Activated naive CD4-positive, alpha-beta T cell treated with anti-CD3 and anti-CD28 coated beads, Interleukin-2, amount 50 U/mL, for 24 hours (primary cell): ENCODE data around the gene ITGA7.
"Not testable (repeated sequence)": the region's sequence is repeated elsewhere in the genome, so short reads cannot be mapped to it uniquely, and the experiment has no call there.

Experiments used
- H3K27ac Mint-ChIP-seq: one replicate; pipeline ENCODE4 v1.8.0; 2021; ENCODE audit warnings: mild to moderate bottlenecking, mixed read lengths
- H3K27me3 Mint-ChIP-seq: one replicate; pipeline ENCODE4 v1.8.0; 2021; ENCODE audit warnings: mixed read lengths
- H3K36me3 Mint-ChIP-seq: one replicate; pipeline ENCODE4 v1.8.0; 2021; ENCODE audit warnings: mixed read lengths
- H3K4me1 Mint-ChIP-seq: one replicate; pipeline ENCODE4 v1.8.0; 2021; ENCODE audit warnings: mixed read lengths
- H3K4me3 Mint-ChIP-seq: one replicate; pipeline ENCODE4 v1.8.0; 2021; ENCODE audit warnings: mild to moderate bottlenecking, mixed read lengths
- H3K9me3 Mint-ChIP-seq: one replicate; pipeline ENCODE4 v1.8.0; 2021; ENCODE audit warnings: mixed read lengths

Gene ITGA7

DNA sequence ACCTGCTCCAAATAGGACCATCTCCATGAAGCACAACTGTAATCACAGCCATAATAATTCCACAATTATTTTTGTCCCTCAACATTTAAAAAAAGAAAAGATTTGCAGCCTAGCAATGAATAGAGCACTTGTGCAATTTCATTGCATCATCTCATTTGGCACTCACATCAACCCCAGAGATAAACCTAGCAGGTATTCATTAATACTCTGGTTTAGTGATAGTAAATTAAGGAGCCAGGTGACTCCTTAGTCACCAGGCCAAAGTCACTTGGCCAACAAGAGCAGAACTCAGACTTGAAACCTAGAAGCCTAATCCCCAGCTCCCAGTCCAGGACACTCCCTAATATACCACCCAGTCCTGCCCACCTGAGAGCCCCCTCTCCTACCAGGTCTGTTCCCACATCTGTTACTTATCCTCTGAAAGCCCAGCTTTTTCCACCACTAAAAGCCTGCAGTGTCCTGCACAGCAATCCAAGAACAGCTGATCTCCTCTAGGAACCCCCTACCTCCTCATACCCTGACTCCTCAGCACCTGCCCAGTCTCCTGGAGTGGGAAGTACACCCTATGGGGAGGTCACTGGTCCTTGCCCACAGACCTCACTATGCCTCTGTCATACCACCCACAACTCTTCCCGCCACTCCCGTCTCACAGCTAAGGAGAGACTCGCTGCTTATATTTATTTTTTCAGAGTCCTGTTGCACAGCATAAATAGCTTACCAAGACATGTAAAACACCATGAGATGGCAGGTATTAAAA lies 48.9 kb downstream of the ITGA7 start:
- Mint-ChIP-seq H3K36me3 (no peaks in the 10 kb centered on the region), H3K27ac (no peak overlapping the region), H3K4me3 (no peak overlapping the region), H3K9me3 (no peaks in the 10 kb centered on the region), H3K27me3 (no peaks in the 10 kb centered on the region), H3K4me1 (no peaks in the 10 kb centered on the region)

GRCh38 chr12:55658212-55658611 lies 49.5 kb downstream of the ITGA7 start:
- no peaks in the 10 kb centered on the region for H3K9me3 Mint-ChIP-seq
- H3K27ac Mint-ChIP-seq: no peak overlapping the region
- H3K4me3 Mint-ChIP-seq: no peak overlapping the region
- no peaks in the 10 kb centered on the region for H3K36me3 Mint-ChIP-seq
- peaks cover under 1% of the 10 kb centered on the region for H3K4me1 Mint-ChIP-seq
- no peaks in the 10 kb centered on the region for H3K27me3 Mint-ChIP-seq

- H3K27ac Mint-ChIP-seq: no peak overlapping the region
- no peaks in the 10 kb centered on the region for H3K27me3 Mint-ChIP-seq
- peaks cover 9% of the 10 kb centered on the region for H3K4me1 Mint-ChIP-seq
- no peak overlapping the region for H3K4me3 Mint-ChIP-seq
- no peaks in the 10 kb centered on the region for H3K9me3 Mint-ChIP-seq
- H3K36me3 Mint-ChIP-seq: no peaks in the 10 kb centered on the region
These were observed 50.5 kb downstream of the ITGA7 start for GRCh38 chr12:55657212-55657611.

DNA sequence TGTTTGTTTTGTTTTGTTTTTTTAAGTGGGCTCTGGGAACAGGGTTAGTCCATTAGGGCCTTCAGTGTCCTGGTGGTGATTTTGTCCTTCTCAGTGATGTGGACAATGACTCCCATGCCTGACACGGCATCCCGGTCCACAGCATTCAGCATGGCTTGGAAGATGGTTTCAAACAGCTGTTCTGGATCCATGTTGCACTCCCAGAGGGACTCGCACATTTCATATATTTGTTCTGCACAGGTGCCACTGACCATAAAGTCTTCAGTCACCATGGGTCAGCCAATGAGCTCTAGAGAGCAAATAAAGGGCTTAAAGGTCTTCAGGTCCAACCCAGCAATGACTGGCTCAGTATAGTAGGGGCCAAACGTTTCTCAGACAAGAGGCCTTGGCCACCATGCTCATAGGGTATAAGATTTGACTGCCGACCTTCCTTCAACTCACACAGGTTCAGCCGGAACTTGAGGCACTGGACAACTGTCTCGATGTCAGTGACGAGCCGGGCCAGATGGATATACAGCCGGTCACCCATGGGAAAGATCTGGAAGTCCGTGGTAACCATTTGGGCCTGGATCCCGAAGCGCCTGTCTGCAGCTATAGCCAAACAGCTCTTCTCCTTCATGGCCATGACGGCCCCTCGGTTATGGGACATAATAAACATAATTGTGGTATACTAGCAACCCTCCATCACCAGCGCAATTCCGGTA lies 53.0 kb downstream of the ITGA7 start:
- Mint-ChIP-seq H3K27me3 (no peaks in the 10 kb centered on the region), H3K27ac (no peak overlapping the region), H3K9me3 (no peaks in the 10 kb centered on the region), H3K4me1 (peaks cover 22% of the 10 kb centered on the region), H3K36me3 (peaks cover 2% of the 10 kb centered on the region), H3K4me3 (no peak overlapping the region)

- Mint-ChIP-seq H3K4me1 (peaks cover 22% of the 10 kb centered on the region), H3K9me3 (no peaks in the 10 kb centered on the region), H3K27me3 (no peaks in the 10 kb centered on the region)
These were observed 54.7 kb downstream of the ITGA7 start for GRCh38 chr12:55653031-55653430.

GRCh38 chr12:55652352-55652751 lies 55.4 kb downstream of the ITGA7 start:
- Mint-ChIP-seq H3K27me3 (no peaks in the 10 kb centered on the region), H3K9me3 (no peaks in the 10 kb centered on the region), H3K4me1 (peaks cover 22% of the 10 kb centered on the region), H3K27ac (peak overlapping the region; percentile 53), H3K36me3 (peaks cover 4% of the 10 kb centered on the region), H3K4me3 (no peak overlapping the region)

More at GRCh38 chr12:55653031-55653430, 54.7 kb downstream of the ITGA7 start:
- Mint-ChIP-seq H3K4me3 (peak overlapping the region; percentile 30), H3K27ac (peak overlapping the region; percentile 46), H3K36me3 (peaks cover 4% of the 10 kb centered on the region)

GRCh38 chr12:55651299-55651683 lies 56.4 kb downstream of the ITGA7 start:
- Mint-ChIP-seq H3K27me3 (no peaks in the 10 kb centered on the region), H3K36me3 (peaks cover 4% of the 10 kb centered on the region), H3K9me3 (no peaks in the 10 kb centered on the region), H3K4me1 (peaks cover 23% of the 10 kb centered on the region), H3K4me3 (no peak overlapping the region), H3K27ac (peak overlapping the region; percentile 36)

- not testable (repeated sequence) for H3K9me3 Mint-ChIP-seq, H3K36me3 Mint-ChIP-seq, H3K27me3 Mint-ChIP-seq, H3K4me3 Mint-ChIP-seq
- Mint-ChIP-seq H3K4me1 (peaks cover 29% of the 10 kb centered on the region), H3K27ac (peak overlapping the region; percentile 36)
These were observed 56.9 kb downstream of the ITGA7 start for GRCh38 chr12:55650620-55651298.

- H3K9me3 Mint-ChIP-seq: no peaks in the 10 kb centered on the region
- peaks cover 4% of the 10 kb centered on the region for H3K36me3 Mint-ChIP-seq
- H3K4me3 Mint-ChIP-seq: no peak overlapping the region
- H3K27ac Mint-ChIP-seq: no peak overlapping the region
- peaks cover 32% of the 10 kb centered on the region for H3K4me1 Mint-ChIP-seq
- H3K27me3 Mint-ChIP-seq: no peaks in the 10 kb centered on the region
These were observed 60.7 kb downstream of the ITGA7 start for GRCh38 chr12:55647027-55647426.

GRCh38 chr12:55644591-55644990 lies 63.1 kb downstream of the ITGA7 start:
- peaks cover 1% of the 10 kb centered on the region for H3K36me3 Mint-ChIP-seq
- peaks cover 23% of the 10 kb centered on the region for H3K4me1 Mint-ChIP-seq
- H3K27ac Mint-ChIP-seq: no peak overlapping the region
- no peaks in the 10 kb centered on the region for H3K27me3 Mint-ChIP-seq
- H3K9me3 Mint-ChIP-seq: no peaks in the 10 kb centered on the region
- no peak overlapping the region for H3K4me3 Mint-ChIP-seq

GRCh38 chr12:55642669-55643068 lies 65.0 kb downstream of the ITGA7 start:
- Mint-ChIP-seq H3K27me3 (no peaks in the 10 kb centered on the region), H3K36me3 (no peaks in the 10 kb centered on the region), H3K4me3 (no peak overlapping the region), H3K9me3 (no peaks in the 10 kb centered on the region), H3K4me1 (peaks cover 24% of the 10 kb centered on the region), H3K27ac (no peak overlapping the region)

DNA sequence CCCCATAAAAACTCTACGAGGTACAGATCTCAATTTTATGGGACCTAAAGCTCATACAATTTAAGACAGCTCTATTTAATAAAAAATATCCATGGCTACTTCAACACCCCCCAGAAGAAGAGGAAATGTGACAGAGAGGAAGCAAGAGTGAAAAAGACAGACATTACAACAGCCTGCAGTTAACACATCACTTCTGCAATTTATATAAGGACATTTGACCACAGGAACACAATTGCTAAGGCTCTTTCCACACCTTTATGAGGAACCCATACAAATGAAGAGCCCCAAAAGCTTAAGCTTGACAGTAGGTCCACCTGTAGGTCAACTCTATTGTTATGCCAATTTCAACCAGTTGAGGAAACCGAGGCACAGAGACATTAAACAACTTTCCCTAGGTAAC lies 65.4 kb downstream of the ITGA7 start:
- no peak overlapping the region for H3K27ac Mint-ChIP-seq
- H3K4me1 Mint-ChIP-seq: peaks cover 28% of the 10 kb centered on the region
- H3K4me3 Mint-ChIP-seq: no peak overlapping the region
- no peaks in the 10 kb centered on the region for H3K36me3 Mint-ChIP-seq
- no peaks in the 10 kb centered on the region for H3K9me3 Mint-ChIP-seq
- H3K27me3 Mint-ChIP-seq: peaks cover 1% of the 10 kb centered on the region

DNA sequence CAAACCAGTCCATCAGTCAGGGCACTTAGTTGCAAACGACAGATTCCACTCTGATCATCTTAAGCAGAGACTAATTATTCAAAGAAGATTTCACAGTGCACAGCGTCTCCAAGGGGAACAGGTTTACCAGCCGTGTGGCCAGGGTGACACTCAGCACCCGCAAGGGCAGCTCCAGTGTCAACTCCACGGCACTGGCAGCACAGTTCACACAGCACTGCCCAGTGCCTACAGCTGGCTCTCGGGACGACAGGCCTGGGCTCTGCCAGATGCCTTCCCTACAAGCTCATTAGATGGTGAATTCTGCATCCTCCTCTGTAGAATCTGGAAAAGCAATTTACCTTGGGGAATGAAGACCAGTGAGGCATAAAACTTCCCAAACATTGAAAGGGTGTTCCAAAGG lies 66.1 kb downstream of the ITGA7 start:
- H3K4me1 Mint-ChIP-seq: peaks cover 31% of the 10 kb centered on the region
- no peaks in the 10 kb centered on the region for H3K36me3 Mint-ChIP-seq
- H3K27me3 Mint-ChIP-seq: peaks cover 3% of the 10 kb centered on the region
- H3K4me3 Mint-ChIP-seq: no peak overlapping the region
- H3K27ac Mint-ChIP-seq: no peak overlapping the region
- H3K9me3 Mint-ChIP-seq: no peaks in the 10 kb centered on the region

DNA sequence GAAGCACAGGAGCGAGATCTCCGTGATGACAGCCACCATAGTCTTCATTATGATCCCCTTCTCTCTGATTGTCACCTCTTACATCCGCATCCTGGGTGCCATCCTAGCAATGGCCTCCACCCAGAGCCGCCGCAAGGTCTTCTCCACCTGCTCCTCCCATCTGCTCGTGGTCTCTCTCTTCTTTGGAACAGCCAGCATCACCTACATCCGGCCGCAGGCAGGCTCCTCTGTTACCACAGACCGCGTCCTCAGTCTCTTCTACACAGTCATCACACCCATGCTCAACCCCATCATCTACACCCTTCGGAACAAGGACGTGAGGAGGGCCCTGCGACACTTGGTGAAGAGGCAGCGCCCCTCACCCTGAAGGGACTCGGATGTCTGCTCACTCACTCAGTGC lies 70.2 kb downstream of the ITGA7 start:
- H3K4me3 Mint-ChIP-seq: peak overlapping the region; percentile 28
- no peaks in the 10 kb centered on the region for H3K36me3 Mint-ChIP-seq

GRCh38 chr12:55636853-55637252 lies 70.9 kb downstream of the ITGA7 start, which contains the start of gene OR10P1:
TSS of gene OR10P1 (plus strand) at chr12:55636892. CDS start at chr12:55636892, 0 bp downstream.
- Mint-ChIP-seq H3K27me3 (peaks cover 8% of the 10 kb centered on the region), H3K27ac (no peak within 1 kb of the TSS), H3K36me3 (no peaks in the 10 kb centered on the region), H3K4me3 (peak within 1 kb of the TSS; percentile 28), H3K9me3 (no peaks in the 10 kb centered on the region), H3K4me1 (peaks cover 8% of the 10 kb centered on the region)

More for the DNA sequence above, 70.2 kb downstream of the ITGA7 start:
- no peaks in the 10 kb centered on the region for H3K9me3 Mint-ChIP-seq
- peaks cover 15% of the 10 kb centered on the region for H3K4me1 Mint-ChIP-seq
- H3K27ac Mint-ChIP-seq: no peak overlapping the region
- H3K27me3 Mint-ChIP-seq: peaks cover 8% of the 10 kb centered on the region
